Neural progenitor cell (in vitro differentiated cells): Measurements from ENCODE around the gene ZNF366. TPM values are rescaled to one million over a fixed set of nuclear protein-coding genes. Genes with fewer than 3 reads are reported as not detected.

Experiments
- DNase-seq: peaks from one replicate; pipeline ENCODE4 v3.0.0-alpha.2; 2016; ENCODE audit warnings: low spot score
- H2AFZ ChIP-seq: fragments of 200-600 bp; sonication (generic); replicated peaks from 2 replicates; pipeline ENCODE4 v1.6.1; 2016; ENCODE audit warnings: antibody characterized with exemption
- H3F3A ChIP-seq: fragments of 200-600 bp; sonication (generic); 2 replicates; pipeline ENCODE4 v1.6.1; 2016; ENCODE audit warnings: antibody characterized with exemption, low read depth
- H3K27ac ChIP-seq: fragments of 200-600 bp; sonication (generic); 2 replicates; pipeline ENCODE4 v1.5.1; 2016; ENCODE audit warnings: mild to moderate bottlenecking
- H3K27me3 ChIP-seq: fragments of 200-600 bp; sonication (generic); 2 replicates; pipeline ENCODE4 v1.6.1; 2016; ENCODE audit warnings: mild to moderate bottlenecking, moderate library complexity
- H3K36me3 ChIP-seq: fragments of 200-600 bp; sonication (generic); 2 replicates; pipeline ENCODE4 v1.5.1; 2016
- H3K4me1 ChIP-seq: fragments of 200-600 bp; sonication (generic); 2 replicates; pipeline ENCODE4 v1.6.1; 2016; ENCODE audit warnings: mixed run types
- H3K4me2 ChIP-seq: fragments of 200-600 bp; sonication (generic); 2 replicates; pipeline ENCODE4 v1.6.1; 2016
- H3K4me3 ChIP-seq: fragments of 200-600 bp; sonication (generic); 2 replicates; pipeline ENCODE4 v1.5.1; 2016
- H3K79me2 ChIP-seq: fragments of 200-600 bp; sonication (generic); 2 replicates; pipeline ENCODE4 v1.6.1; 2016; ENCODE audit warnings: low read depth
- H3K9ac ChIP-seq: fragments of 200-600 bp; sonication (generic); 2 replicates; pipeline ENCODE4 v1.6.1; 2016
- H3K9me3 ChIP-seq: fragments of 200-600 bp; sonication (generic); 2 replicates; pipeline ENCODE4 v1.5.1; 2016; ENCODE audit warnings: low read depth
- H4K20me1 ChIP-seq: fragments of 200-600 bp; sonication (generic); 2 replicates; pipeline ENCODE4 v1.6.1; 2016; ENCODE audit warnings: low read depth
- H3K27ac Mint-ChIP-seq: 3 replicates; pipeline ENCODE4 v1.8.0; 2021; ENCODE audit warnings: mixed read lengths
- H3K27me3 Mint-ChIP-seq: 2 replicates; pipeline ENCODE4 v1.8.0; 2022; ENCODE audit warnings: low read depth, mild to moderate bottlenecking, inconsistent platforms, moderate library complexity, mixed read lengths; ENCODE audit not compliant: insufficient read depth
- H3K36me3 Mint-ChIP-seq: 3 replicates; pipeline ENCODE4 v1.8.0; 2021; ENCODE audit warnings: mixed read lengths
- H3K4me1 Mint-ChIP-seq: 3 replicates; pipeline ENCODE4 v1.8.0; 2021; ENCODE audit warnings: mixed read lengths
- H3K4me3 Mint-ChIP-seq: 3 replicates; pipeline ENCODE4 v1.8.0; 2021; ENCODE audit warnings: mild to moderate bottlenecking, moderate library complexity, mixed read lengths
- H3K9me3 Mint-ChIP-seq: 3 replicates; pipeline ENCODE4 v1.8.0; 2020; ENCODE audit warnings: mixed read lengths
- CTCF ChIP-seq: fragments of 200-600 bp; sonication (generic); IDR thresholded peaks from 2 replicates; pipeline ENCODE4 v1.5.1; 2017; ENCODE audit warnings: antibody characterized with exemption, mild to moderate bottlenecking
- EZH2 ChIP-seq: fragments of 200-600 bp; sonication (generic); IDR thresholded peaks from 2 replicates; pipeline ENCODE4 v1.6.1; 2017; ENCODE audit warnings: antibody characterized with exemption, mild to moderate bottlenecking, moderate library complexity
- EZH2phosphoT487 ChIP-seq: fragments of 200-600 bp; sonication (generic); IDR thresholded peaks from 2 replicates; pipeline ENCODE4 v1.6.1; 2017; ENCODE audit warnings: antibody characterized with exemption
- total RNA-seq: library from RNA; depleted of rRNA; stranded (reverse); fragments of >200 nt; gene quantifications from 2 replicates; pipeline ENCODE4 v1.2.3, GENCODE V29; 2015; ENCODE audit warnings: low replicate concordance

ZNF366 gene
- total RNA-seq, 1 donor from 2014 or later, result not detected

GRCh38 chr5:72501488-72501887 lies 5.7 kb downstream of the ZNF366 start:
- H3K27ac Mint-ChIP-seq, result peak overlapping the region; percentile 95
- H3K4me1 Mint-ChIP-seq, result peaks cover 32% of the 10 kb centered on the region

GRCh38 chr5:72499730-72500129 lies 7.5 kb downstream of the ZNF366 start:
- TF ChIP-seq CTCF (no peak), EZH2 (no peak)
- peak overlapping the region; percentile 54 for H3K27ac Mint-ChIP-seq
- H3K27ac ChIP-seq, result no peak overlapping the region
- H3K36me3 Mint-ChIP-seq, result peaks cover 3% of the 10 kb centered on the region
- no peaks in the 10 kb centered on the region for H4K20me1 ChIP-seq
- H3K4me1 ChIP-seq, result peaks cover 12% of the 10 kb centered on the region
- H3K79me2 ChIP-seq, result no peaks in the 10 kb centered on the region
- H3K27me3 ChIP-seq, result no peaks in the 10 kb centered on the region
- H3K4me1 Mint-ChIP-seq, result peaks cover 35% of the 10 kb centered on the region
- no peaks in the 10 kb centered on the region for H3K9me3 Mint-ChIP-seq
- no peak overlapping the region for H3K9ac ChIP-seq
- H3K27me3 Mint-ChIP-seq, result peaks cover 2% of the 10 kb centered on the region
- no peak overlapping the region for H3K4me2 ChIP-seq
- peaks cover 8% of the 10 kb centered on the region for H3F3A ChIP-seq
- DNase-seq, result peak; percentile 13
- no peaks in the 10 kb centered on the region for H3K9me3 ChIP-seq
- H3K4me3 ChIP-seq, result no peak overlapping the region
- H2AFZ ChIP-seq, result peak overlapping the region; percentile 80
- H3K36me3 ChIP-seq, result no peaks in the 10 kb centered on the region
- H3K4me3 Mint-ChIP-seq, result no peak overlapping the region

More at GRCh38 chr5:72501488-72501887, 5.7 kb downstream of the ZNF366 start:
- no peaks in the 10 kb centered on the region for H4K20me1 ChIP-seq
- Mint-ChIP-seq H3K4me3 (no peak overlapping the region), H3K9me3 (no peaks in the 10 kb centered on the region), H3K27me3 (peaks cover 2% of the 10 kb centered on the region), H3K36me3 (peaks cover 3% of the 10 kb centered on the region)
- H3K4me2 ChIP-seq, result peak overlapping the region; percentile 31
- no peak for TF ChIP-seq EZH2
- TF ChIP-seq EZH2phosphoT487, result peak; percentile 26
- no peak for TF ChIP-seq CTCF
- H3K79me2 ChIP-seq, result no peaks in the 10 kb centered on the region
- H3K36me3 ChIP-seq, result no peaks in the 10 kb centered on the region
- H2AFZ ChIP-seq, result no peak overlapping the region
- DNase-seq, result peak; percentile 67
- H3K27me3 ChIP-seq, result no peaks in the 10 kb centered on the region
- peaks cover 12% of the 10 kb centered on the region for H3K4me1 ChIP-seq
- peaks cover 8% of the 10 kb centered on the region for H3F3A ChIP-seq
- peak overlapping the region; percentile 1 for H3K27ac ChIP-seq
- H3K9me3 ChIP-seq, result no peaks in the 10 kb centered on the region
- no peak overlapping the region for H3K9ac ChIP-seq
- H3K4me3 ChIP-seq, result no peak overlapping the region

DNA sequence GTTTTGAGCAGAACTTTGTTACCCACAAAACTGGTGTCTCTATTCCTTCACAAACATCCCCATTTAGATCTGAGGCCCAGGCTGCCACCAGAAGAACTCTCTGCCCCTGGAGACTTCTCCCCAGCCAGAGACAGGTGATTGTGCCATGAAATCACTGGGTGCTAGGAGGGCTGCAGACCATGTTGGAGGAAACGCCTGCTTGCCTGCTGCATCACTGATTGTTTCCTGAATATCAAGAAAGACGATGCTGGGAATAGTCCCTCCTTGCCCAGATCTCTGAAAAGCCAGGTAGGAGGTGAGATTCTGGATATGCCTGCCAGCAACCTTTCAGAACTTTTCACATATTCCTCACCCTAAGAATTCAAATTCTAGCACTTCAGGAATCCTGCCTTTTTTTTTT lies 8.1 kb downstream of the ZNF366 start:
- peaks cover 12% of the 10 kb centered on the region for H3K4me1 ChIP-seq
- no peak overlapping the region for H3K9ac ChIP-seq
- H3K4me1 Mint-ChIP-seq, result peaks cover 38% of the 10 kb centered on the region
- no peaks in the 10 kb centered on the region for H4K20me1 ChIP-seq
- H3K4me3 ChIP-seq, result no peak overlapping the region
- peaks cover 8% of the 10 kb centered on the region for H3F3A ChIP-seq
- no peak overlapping the region for H2AFZ ChIP-seq
- H3K36me3 Mint-ChIP-seq, result peaks cover 3% of the 10 kb centered on the region
- H3K27me3 Mint-ChIP-seq, result peaks cover 2% of the 10 kb centered on the region
- no peak for TF ChIP-seq CTCF
- no peak for TF ChIP-seq EZH2
- TF ChIP-seq EZH2phosphoT487, result no peak
- no peaks in the 10 kb centered on the region for H3K27me3 ChIP-seq
- DNase-seq, result no peak
- no peak overlapping the region for H3K27ac Mint-ChIP-seq
- no peak overlapping the region for H3K4me2 ChIP-seq
- no peaks in the 10 kb centered on the region for H3K9me3 ChIP-seq
- H3K4me3 Mint-ChIP-seq, result no peak overlapping the region
- H3K36me3 ChIP-seq, result no peaks in the 10 kb centered on the region
- H3K79me2 ChIP-seq, result no peaks in the 10 kb centered on the region
- no peaks in the 10 kb centered on the region for H3K9me3 Mint-ChIP-seq
- no peak overlapping the region for H3K27ac ChIP-seq
